GM12865 (cell line): ENCODE data around the gene CBL.

Experiments used
- DNase-seq: peaks from one replicate; pipeline ENCODE4 v3.0.0; 2010; ENCODE audit warnings: low read depth
- H3K4me3 ChIP-seq: 2 replicates; pipeline ENCODE4 v1.5.1; 2011; ENCODE audit warnings: mild to moderate bottlenecking, low read depth, low read length, control low read depth
- CTCF ChIP-seq: IDR thresholded peaks from 2 replicates; pipeline ENCODE4 v1.5.1; 2011; ENCODE audit warnings: low read length, control low read depth, low read depth, inconsistent platforms; ENCODE audit not compliant: insufficient read depth; ENCODE audit errors: missing control alignments

Gene CBL

DNA sequence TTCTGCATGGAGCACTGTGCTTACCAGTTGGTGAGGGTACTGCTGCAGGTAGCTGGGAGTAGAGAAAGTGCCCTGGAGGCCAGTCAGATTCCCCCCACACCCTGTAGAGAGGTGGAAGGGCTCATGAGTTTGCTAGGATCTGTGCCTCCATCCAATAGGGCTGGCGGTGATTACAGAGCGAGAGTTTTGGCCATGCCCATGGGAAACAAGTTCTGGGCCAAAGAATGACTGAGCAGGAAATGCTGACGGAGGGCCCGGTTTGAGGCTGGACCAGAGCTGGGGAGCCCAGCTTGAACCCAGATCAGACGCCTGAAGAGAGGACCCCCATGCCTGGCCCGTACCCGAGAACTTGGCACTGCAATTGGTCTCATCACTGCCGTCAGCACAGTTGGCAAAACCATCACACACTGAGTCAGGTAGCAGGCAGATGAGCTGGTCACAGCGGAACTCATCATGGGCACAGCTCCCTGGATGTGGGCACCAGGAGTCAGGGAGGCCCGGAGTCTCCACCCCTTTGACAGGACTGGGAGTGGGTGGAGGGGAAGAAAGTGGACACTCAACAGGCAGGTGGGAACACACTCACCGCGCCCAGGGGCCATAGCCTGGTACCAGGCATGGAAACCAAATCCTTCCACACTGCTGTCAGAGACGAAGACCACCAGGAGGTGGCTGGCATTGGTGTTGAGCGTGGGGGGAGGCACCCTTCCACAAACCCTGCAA is 138.3 kb downstream of the CBL start:
- no peak for DNase-seq
- H3K4me3 ChIP-seq: no peak overlapping the region
- TF ChIP-seq CTCF: no peak

DNA sequence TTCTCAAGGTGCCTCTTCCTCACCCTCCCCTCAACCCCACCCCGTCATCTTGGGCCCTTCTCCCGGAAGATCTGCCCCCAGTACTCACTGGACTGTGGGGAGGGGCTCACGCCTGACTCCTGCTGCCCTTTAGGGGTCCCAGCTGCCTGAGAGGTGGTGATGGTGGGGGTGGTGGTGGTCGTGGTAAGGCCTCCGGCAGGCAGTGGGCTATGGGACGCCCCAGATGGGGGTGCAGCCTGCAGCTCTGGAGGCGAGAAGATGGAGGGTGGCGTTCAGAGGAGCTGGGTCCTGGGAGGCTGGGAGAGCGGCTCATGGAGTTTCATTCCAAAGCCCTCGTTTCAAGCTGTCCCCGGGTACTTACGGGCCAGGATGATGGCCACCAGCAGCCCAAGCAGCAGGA is 139.5 kb downstream of the CBL start:
- no peak for DNase-seq
- no peak for TF ChIP-seq CTCF
- no peak overlapping the region for H3K4me3 ChIP-seq

DNA sequence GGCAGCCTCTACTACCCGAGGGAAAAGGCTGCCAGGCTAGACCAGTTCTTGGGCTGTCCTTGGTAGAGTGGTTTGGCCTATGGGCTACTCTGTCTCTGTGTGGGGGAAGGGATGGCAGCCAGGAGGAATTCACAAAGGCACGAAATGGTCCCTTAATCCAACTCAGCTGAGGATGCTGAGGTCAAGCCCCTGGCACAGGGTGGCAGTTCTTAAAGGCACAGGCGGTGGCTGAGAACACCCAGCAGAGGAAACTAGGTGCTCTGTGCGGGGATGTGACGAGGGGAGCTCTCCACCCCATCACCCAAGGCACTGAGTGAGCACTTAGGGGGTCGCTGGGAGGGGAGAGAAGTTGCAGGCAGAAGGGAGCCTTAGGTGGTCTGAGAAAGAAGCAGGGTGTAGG is 140.5 kb downstream of the CBL start, which contains the start of gene MFRP:
Gene MFRP, minus strand, starts transcription at position 101 of the 400 bp plus-strand sequence. CDS start 192 bp downstream, outside the sequence.
- DNase-seq: no peak
- TF ChIP-seq CTCF: no peak
- H3K4me3 ChIP-seq: no peak within 1 kb of the TSS

GRCh38 chr11:119347242-119347641 is 141.1 kb downstream of the CBL start:
- no peak for TF ChIP-seq CTCF
- DNase-seq: no peak
- no peak overlapping the region for H3K4me3 ChIP-seq

DNA sequence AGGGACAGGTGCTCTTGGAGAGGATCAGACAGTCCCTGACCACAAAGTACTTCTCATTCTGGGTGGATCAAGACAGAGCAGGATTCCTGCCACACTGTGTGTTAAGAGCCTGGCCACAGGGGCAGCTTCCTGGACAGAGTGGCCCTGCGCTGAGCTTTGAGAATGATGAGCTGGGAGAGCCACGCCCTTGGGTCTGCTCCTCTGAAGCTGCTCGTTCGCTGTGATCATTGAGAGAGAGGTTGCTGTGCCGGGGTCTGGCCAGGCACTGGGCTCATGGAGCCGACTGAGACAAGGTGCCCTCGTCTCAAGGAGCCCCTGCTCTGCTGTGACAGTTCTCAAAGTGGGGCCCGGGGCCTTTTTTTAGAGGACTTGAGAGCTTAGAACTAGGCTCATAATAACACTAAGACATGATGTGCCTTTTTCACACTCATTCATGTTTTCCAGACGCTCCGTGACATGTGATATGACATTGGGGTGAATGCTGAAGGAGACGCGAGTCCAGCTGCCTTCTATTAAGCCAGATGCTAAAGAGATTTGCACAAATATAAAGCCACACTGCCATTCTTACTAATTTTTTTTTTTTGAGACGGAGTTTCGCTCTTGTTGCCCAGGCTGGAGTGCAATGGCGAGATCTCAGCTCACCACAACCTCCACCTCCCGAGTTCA is 141.9 kb downstream of the CBL start:
- TF ChIP-seq CTCF: no peak
- H3K4me3 ChIP-seq: no peak overlapping the region
- no peak for DNase-seq

DNA sequence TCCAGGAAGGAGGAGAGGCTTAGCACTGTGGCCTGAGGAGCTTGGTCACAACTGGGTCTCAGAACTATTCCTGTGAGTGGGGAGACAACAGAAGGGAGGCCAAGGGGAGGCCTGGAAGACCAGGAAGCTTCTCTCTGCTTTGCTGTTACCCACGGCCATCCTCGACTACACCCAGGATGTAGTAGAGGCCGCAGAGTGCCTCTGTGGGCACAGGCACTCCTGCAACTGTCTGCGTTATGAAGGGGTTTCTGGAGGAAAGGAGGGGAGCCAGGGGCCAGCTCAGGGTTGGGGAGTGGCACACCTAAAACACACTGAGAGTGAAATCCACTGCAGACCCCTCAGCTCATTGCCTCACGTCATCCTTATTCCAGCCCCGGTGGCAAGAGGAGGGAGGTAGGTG is 144.2 kb downstream of the CBL start:
- TF ChIP-seq CTCF: no peak
- DNase-seq: no peak
- H3K4me3 ChIP-seq: no peak overlapping the region

- DNase-seq: no peak
- H3K4me3 ChIP-seq: no peak overlapping the region
- TF ChIP-seq CTCF: no peak
Measured at GRCh38 chr11:119351232-119351631, 145.1 kb downstream of the CBL start.
